Gastrocnemius medialis (tissue), 4 donors: ENCODE data around the gene ATPAF2.

Experiments
- CTCF ChIP-seq, 5 experiments: fragments of 450-650 bp in 3 of 5; fragments of 200-600 bp in 2 of 5; sonication (generic) in 2 of 5; IDR thresholded peaks in 4 of 5; conservative IDR thresholded peaks in 1 of 5; 1 replicate in 4 of 5; 2 replicates in 1 of 5; pipeline ENCODE4 v1.5.1; 2016 to 2019; ENCODE audit warnings: antibody characterized with exemption in 5 of 5, mild to moderate bottlenecking in 3 of 5, moderate library complexity in 3 of 5
- POLR2A ChIP-seq, 2 donors: fragments of 450-650 bp; IDR thresholded peaks; one replicate each; pipeline ENCODE4 v1.6.1; 2017; ENCODE audit warnings: antibody characterized with exemption in 2 of 2, mild to moderate bottlenecking in 2 of 2, moderate library complexity in 2 of 2

DNA sequence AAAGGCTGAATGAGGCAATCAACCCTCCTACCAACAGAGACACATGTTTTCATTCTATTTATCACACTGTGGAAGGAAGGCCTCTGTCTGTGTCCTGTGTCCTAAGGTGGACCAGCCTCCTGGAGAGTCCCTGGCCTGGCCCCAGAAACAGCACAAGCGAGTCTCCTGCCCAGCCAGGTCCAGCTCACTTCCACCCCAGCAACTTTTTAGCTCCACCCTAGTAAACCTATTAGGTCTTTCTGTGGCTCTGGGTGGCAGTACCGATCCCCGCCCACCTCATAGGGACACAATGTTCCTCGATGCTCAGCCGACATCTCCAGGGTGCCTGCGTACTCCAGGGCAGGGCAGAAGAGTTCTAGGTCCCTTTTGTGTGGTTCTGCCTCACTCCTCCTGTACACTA is 55.6 kb downstream of the ATPAF2 start:
- TF ChIP-seq CTCF (IDR thresholded peaks at IDR 0.05 in 4 of 5, conservative IDR thresholded peaks at IDR 0.05 in 1 of 5) (no peak), POLR2A (IDR thresholded peaks at IDR 0.05) (no peak)
